ENCODE measurements around the gene KSR1. TPM values are rescaled to one million over a fixed set of nuclear protein-coding genes. Genes with fewer than 3 reads are reported as not detected.
A peak's percentile ranks its signal among the peaks of the same experiment; 100 is the strongest.

KSR1 gene
- polyA plus RNA-seq, 1 of the 3 experiments (the other 2 are of a cell fraction) = 7.5 TPM

GRCh38 chr17:27568216-27568615, 112.0 kb downstream of the KSR1 start:
- POLR2A ChIA-PET = interaction anchor here (1.0 kb wide), 1 partner anchor 9 kb away, joined by 3 read pairs; no protein-coding TSS in a partner anchor

GRCh38 chr17:27568811-27569210, 112.6 kb downstream of the KSR1 start:
- no peak for DNase-seq
- ChIA-PET CTCF (interaction anchor here (0.5 to 5.2 kb wide), 13 partner anchors 8 to 515 kb away, joined by 3 to 55 read pairs (median 3); no protein-coding TSS in a partner anchor), POLR2A (interaction anchor here (1.0 kb wide), 1 partner anchor 8 kb away, joined by 3 read pairs; no protein-coding TSS in a partner anchor)
- Histone ChIP-seq H3K36me3 (replicated peaks in 1 of 2; ENCODE audit: control insufficient read depth in 1 of 2, insufficient read depth in 2 of 2, low read length in 1 of 2) (no peaks in the 10 kb centered on the region), H2AFZ (ENCODE audit: low read depth) (no peak overlapping the region), H3K27ac (ENCODE audit: low read depth in 2 of 2, low read length in 1 of 2) (no peak overlapping the region; a peak in 1 of 4 replicates), H4K20me1 (ENCODE audit: insufficient read depth) (no peaks in the 10 kb centered on the region), H3K27me3 (ENCODE audit: insufficient read depth) (no peaks in the 10 kb centered on the region), H3F3A (replicated peaks; ENCODE audit: insufficient read depth) (no peaks in the 10 kb centered on the region), H3K79me2 (ENCODE audit: insufficient read depth) (peaks cover 6% of the 10 kb centered on the region; the same call in 1 of the 2 replicates), H3K9me3 (no peaks in the 10 kb centered on the region), H3K4me2 (no peak overlapping the region), H3K4me1 (ENCODE audit: control insufficient read depth in 1 of 2, insufficient read depth in 2 of 2, low read depth in 1 of 2, low read length in 1 of 2) (peaks cover 22 to 47% of the 10 kb centered on the region in 2 experiments; a peak in 3 of 4 replicates), H3K9ac (no peak overlapping the region), H3K4me3 (ENCODE audit: low read depth in 2 of 2, low read length in 1 of 2) (no peak overlapping the region), H3K9me2 (no peaks in the 10 kb centered on the region)
- 85% methylated on average over 5 of the region's 5 CpGs for WGBS (ENCODE audit: low lambda C conversion rate)
- TF ChIP-seq TAF1 (IDR thresholded peaks at IDR 0.05; ENCODE audit: borderline replicate concordance, low read depth, low read length) = no peak
- TF ChIP-seq, protein P1, sequence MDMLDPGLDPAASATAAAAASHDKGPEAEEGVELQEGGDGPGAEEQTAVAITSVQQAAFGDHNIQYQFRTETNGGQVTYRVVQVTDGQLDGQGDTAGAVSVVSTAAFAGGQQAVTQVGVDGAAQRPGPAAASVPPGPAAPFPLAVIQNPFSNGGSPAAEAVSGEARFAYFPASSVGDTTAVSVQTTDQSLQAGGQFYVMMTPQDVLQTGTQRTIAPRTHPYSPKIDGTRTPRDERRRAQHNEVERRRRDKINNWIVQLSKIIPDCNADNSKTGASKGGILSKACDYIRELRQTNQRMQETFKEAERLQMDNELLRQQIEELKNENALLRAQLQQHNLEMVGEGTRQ (IDR thresholded peaks at IDR 0.05; ENCODE audit: borderline replicate concordance, low read depth, low read length) = no peak
- TF ChIP-seq RAD21 (IDR thresholded peaks at IDR 0.05; ENCODE audit: low read length) = no peak

More at GRCh38 chr17:27568216-27568615, 112.0 kb downstream of the KSR1 start:
- peaks cover 16 to 47% of the 10 kb centered on the region in 2 experiments; a peak in 3 of 4 replicates for H3K4me1 ChIP-seq (ENCODE audit: control insufficient read depth in 1 of 2, insufficient read depth in 2 of 2, low read depth in 1 of 2, low read length in 1 of 2)
- H3K36me3 ChIP-seq (replicated peaks in 1 of 2; ENCODE audit: control insufficient read depth in 1 of 2, insufficient read depth in 2 of 2, low read length in 1 of 2) = no peaks in the 10 kb centered on the region
- H2AFZ ChIP-seq (ENCODE audit: low read depth) = no peak overlapping the region
- CTCF ChIA-PET = interaction anchor here (0.8 to 5.2 kb wide), 14 partner anchors 8 to 323 kb away, joined by 3 to 55 read pairs (median 4); partner anchors contain the start of gene KSR1
- no peak overlapping the region for H3K4me3 ChIP-seq (ENCODE audit: low read depth in 2 of 2, low read length in 1 of 2)
- no peak for DNase-seq
- TF ChIP-seq CHD2 (IDR thresholded peaks at IDR 0.05; ENCODE audit: low read length, partially characterized antibody) = no peak
- TF ChIP-seq, protein P2, sequence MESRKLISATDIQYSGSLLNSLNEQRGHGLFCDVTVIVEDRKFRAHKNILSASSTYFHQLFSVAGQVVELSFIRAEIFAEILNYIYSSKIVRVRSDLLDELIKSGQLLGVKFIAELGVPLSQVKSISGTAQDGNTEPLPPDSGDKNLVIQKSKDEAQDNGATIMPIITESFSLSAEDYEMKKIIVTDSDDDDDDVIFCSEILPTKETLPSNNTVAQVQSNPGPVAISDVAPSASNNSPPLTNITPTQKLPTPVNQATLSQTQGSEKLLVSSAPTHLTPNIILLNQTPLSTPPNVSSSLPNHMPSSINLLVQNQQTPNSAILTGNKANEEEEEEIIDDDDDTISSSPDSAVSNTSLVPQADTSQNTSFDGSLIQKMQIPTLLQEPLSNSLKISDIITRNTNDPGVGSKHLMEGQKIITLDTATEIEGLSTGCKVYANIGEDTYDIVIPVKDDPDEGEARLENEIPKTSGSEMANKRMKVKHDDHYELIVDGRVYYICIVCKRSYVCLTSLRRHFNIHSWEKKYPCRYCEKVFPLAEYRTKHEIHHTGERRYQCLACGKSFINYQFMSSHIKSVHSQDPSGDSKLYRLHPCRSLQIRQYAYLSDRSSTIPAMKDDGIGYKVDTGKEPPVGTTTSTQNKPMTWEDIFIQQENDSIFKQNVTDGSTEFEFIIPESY (IDR thresholded peaks at IDR 0.05; ENCODE audit: borderline replicate concordance, low read depth) = no peak
- H4K20me1 ChIP-seq (ENCODE audit: insufficient read depth) = no peaks in the 10 kb centered on the region
- H3K27ac ChIP-seq (ENCODE audit: low read depth in 2 of 2, low read length in 1 of 2) = no peak overlapping the region
- no peak overlapping the region for H3K9ac ChIP-seq
- no peaks in the 10 kb centered on the region for H3K9me2 ChIP-seq
- H3K9me3 ChIP-seq = no peaks in the 10 kb centered on the region
- 93% methylated on average over 3 of the region's 9 CpGs for WGBS (ENCODE audit: low lambda C conversion rate)
- no peaks in the 10 kb centered on the region for H3F3A ChIP-seq (replicated peaks; ENCODE audit: insufficient read depth)
- no peaks in the 10 kb centered on the region for H3K27me3 ChIP-seq (ENCODE audit: insufficient read depth)
- no peak overlapping the region for H3K4me2 ChIP-seq
- peaks cover 6% of the 10 kb centered on the region; the same call in 1 of the 2 replicates for H3K79me2 ChIP-seq (ENCODE audit: insufficient read depth)

DNA sequence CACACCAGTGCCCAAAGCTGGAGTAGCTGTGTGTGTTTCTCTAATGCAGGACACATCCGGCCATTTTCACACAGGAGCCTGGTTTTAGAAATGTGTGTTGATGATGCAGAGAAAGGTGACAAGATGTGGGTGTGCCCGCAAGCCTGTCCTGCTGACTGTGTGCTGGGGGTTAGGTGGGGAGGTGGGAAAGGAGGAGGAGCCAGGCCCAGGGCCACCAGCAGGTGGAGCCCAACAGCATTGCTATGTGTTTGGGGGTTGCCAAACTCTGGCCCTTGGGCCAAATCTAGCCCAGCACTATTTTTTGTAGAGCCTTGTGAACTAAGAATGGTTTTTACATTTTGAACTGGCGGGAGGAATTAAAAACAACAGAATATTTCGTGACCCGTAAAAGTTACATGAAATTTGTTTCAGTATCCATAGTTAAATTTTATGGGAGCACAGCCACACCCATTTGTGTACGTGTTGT, 113.0 kb downstream of the KSR1 start:
- H4K20me1 ChIP-seq (ENCODE audit: insufficient read depth) = no peaks in the 10 kb centered on the region
- no peaks in the 10 kb centered on the region for H3K9me3 ChIP-seq
- TF ChIP-seq NFIC (IDR thresholded peaks at IDR 0.05; ENCODE audit: borderline replicate concordance) (no peak), RXRA (IDR thresholded peaks at IDR 0.05; ENCODE audit: borderline replicate concordance, low read depth) (no peak), FOXM1 (IDR thresholded peaks at IDR 0.05; ENCODE audit: low read depth) (no peak), GATA2 (CRISPR knock-in tag; IDR thresholded peaks at IDR 0.05) (no peak), EP300 (IDR thresholded peaks at IDR 0.05; ENCODE audit: borderline replicate concordance in 1 of 2, low read depth in 1 of 2, low read length in 1 of 2) (no peak), CHD2 (IDR thresholded peaks at IDR 0.05; ENCODE audit: low read length, partially characterized antibody) (no peak), TAF1 (IDR thresholded peaks at IDR 0.05; ENCODE audit: borderline replicate concordance, low read depth, low read length) (no peak), SMC3 (IDR thresholded peaks at IDR 0.05; ENCODE audit: low read depth, low read length) (peak; percentile 62)
- TF ChIP-seq, protein P3, sequence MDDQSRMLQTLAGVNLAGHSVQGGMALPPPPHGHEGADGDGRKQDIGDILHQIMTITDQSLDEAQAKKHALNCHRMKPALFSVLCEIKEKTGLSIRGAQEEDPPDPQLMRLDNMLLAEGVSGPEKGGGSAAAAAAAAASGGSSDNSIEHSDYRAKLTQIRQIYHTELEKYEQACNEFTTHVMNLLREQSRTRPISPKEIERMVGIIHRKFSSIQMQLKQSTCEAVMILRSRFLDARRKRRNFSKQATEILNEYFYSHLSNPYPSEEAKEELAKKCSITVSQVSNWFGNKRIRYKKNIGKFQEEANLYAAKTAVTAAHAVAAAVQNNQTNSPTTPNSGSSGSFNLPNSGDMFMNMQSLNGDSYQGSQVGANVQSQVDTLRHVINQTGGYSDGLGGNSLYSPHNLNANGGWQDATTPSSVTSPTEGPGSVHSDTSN (IDR thresholded peaks at IDR 0.05) = no peak
- TF ChIP-seq, protein P4, sequence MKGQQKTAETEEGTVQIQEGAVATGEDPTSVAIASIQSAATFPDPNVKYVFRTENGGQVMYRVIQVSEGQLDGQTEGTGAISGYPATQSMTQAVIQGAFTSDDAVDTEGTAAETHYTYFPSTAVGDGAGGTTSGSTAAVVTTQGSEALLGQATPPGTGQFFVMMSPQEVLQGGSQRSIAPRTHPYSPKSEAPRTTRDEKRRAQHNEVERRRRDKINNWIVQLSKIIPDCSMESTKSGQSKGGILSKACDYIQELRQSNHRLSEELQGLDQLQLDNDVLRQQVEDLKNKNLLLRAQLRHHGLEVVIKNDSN (IDR thresholded peaks at IDR 0.05; ENCODE audit: borderline replicate concordance, low read depth) = no peak
- TF ChIP-seq, protein P1 (IDR thresholded peaks at IDR 0.05; ENCODE audit: borderline replicate concordance, low read depth, low read length) = no peak

More for the DNA sequence above, 113.0 kb downstream of the KSR1 start:
- no peak overlapping the region for H2AFZ ChIP-seq (ENCODE audit: low read depth)
- H3K4me1 ChIP-seq (ENCODE audit: control insufficient read depth in 1 of 2, insufficient read depth in 2 of 2, low read depth in 1 of 2, low read length in 1 of 2) = peaks cover 27 to 51% of the 10 kb centered on the region in 2 experiments; a peak in 3 of 4 replicates
- H3K79me2 ChIP-seq (ENCODE audit: insufficient read depth) = peaks cover 6% of the 10 kb centered on the region; the same call in 1 of the 2 replicates
- H3F3A ChIP-seq (replicated peaks; ENCODE audit: insufficient read depth) = no peaks in the 10 kb centered on the region
- no peak overlapping the region for H3K9ac ChIP-seq
- no peaks in the 10 kb centered on the region for H3K9me2 ChIP-seq
- CTCF ChIA-PET = interaction anchor here (0.5 to 5.2 kb wide), 19 partner anchors 9 to 516 kb away, joined by 3 to 55 read pairs (median 4); no protein-coding TSS in a partner anchor
- H3K27me3 ChIP-seq (ENCODE audit: insufficient read depth) = no peaks in the 10 kb centered on the region
- no peak overlapping the region for H3K4me2 ChIP-seq
- no peaks in the 10 kb centered on the region for H3K36me3 ChIP-seq (replicated peaks in 1 of 2; ENCODE audit: control insufficient read depth in 1 of 2, insufficient read depth in 2 of 2, low read length in 1 of 2)
- POLR2A ChIA-PET = interaction anchor here (1.0 kb wide), 1 partner anchor 8 kb away, joined by 3 read pairs; no protein-coding TSS in a partner anchor
- H3K4me3 ChIP-seq (ENCODE audit: low read depth in 2 of 2, low read length in 1 of 2) = no peak overlapping the region; a peak in 1 of 4 replicates
- DNase-seq = peak; percentile 64
- WGBS (ENCODE audit: low lambda C conversion rate) = 82% methylated on average over 6 of the region's 6 CpGs
- H3K27ac ChIP-seq (ENCODE audit: low read depth in 2 of 2, low read length in 1 of 2) = no peak overlapping the region; a peak in 1 of 4 replicates
